Measurements from ENCODE around the gene ADAMTS14.
"Not testable (repeated sequence)": the region's sequence is repeated elsewhere in the genome, so short reads cannot be mapped to it uniquely, and the experiment has no call there.

DNA sequence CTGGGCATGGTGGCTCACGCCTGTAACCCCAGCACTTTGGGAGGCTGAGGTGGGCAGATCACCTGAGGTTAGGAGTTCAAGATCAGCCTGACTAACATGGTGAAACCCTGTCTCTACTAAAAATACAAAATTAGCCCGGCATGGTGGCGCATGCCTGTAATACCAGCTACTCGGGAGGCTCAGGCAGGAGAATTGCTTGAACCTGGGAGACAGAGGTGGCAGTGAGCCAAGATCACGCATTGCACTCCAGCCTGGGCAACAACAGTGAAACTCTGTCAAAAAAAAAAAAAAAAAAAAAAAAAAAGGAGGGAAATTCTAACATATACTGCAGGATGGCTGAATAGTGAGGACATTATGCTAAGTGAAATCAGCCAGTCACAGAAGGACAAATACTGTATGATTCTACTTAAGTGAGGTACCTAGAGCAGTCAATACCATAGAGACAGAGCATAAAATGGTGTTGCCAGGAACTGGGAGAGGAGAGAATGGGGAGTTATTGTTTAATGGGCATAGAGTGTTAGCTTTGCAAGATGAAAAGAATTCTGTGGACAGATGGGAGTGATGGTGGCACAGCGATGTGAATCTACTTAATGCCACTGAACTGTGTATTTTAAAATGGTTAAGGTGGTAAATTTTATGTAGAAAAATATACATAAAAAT is 95.8 kb downstream of the ADAMTS14 start:
- TF ChIP-seq EZH2phosphoT487 (IDR thresholded peaks at IDR 0.05; ENCODE audit: low read length); CTCF (IDR thresholded peaks at IDR 0.05; ENCODE audit: low read length); EZH2 (optimal IDR thresholded peaks at IDR 0.05; ENCODE audit: low read depth, low read length): not testable (repeated sequence)
